ENCODE results near the gene SPACA7.

- TF ChIP-seq KAT2B (IDR thresholded peaks at IDR 0.05; ENCODE audit: low read depth, low read length): no peak
- TF ChIP-seq EZH2 (IDR thresholded peaks at IDR 0.05; ENCODE audit: borderline replicate concordance, low read depth, low read length): no peak
- TF ChIP-seq CTCF (IDR thresholded peaks at IDR 0.05 in 2 of 3, conservative IDR thresholded peaks at IDR 0.05 in 1 of 3; ENCODE audit: insufficient read depth in 2 of 3, low read depth in 1 of 3, low read length in 3 of 3): no peak
- TF ChIP-seq MLX (CRISPR knock-in tag; conservative IDR thresholded peaks at IDR 0.05): no peak
- TF ChIP-seq PREB (CRISPR knock-in tag; IDR thresholded peaks at IDR 0.05): no peak
- no peak for TF ChIP-seq ZBED1 (IDR thresholded peaks at IDR 0.05)
- TF ChIP-seq NFYB (IDR thresholded peaks at IDR 0.05; ENCODE audit: extremely low read depth, insufficient read length): no peak
- no peak for TF ChIP-seq ZNF24 (IDR thresholded peaks at IDR 0.05)
- TF ChIP-seq ZNF263 (CRISPR knock-in tag; IDR thresholded peaks at IDR 0.05; ENCODE audit: borderline replicate concordance): no peak
- no peak for TF ChIP-seq HDAC3 (IDR thresholded peaks at IDR 0.05; ENCODE audit: borderline replicate concordance, partially characterized antibody)
- TF ChIP-seq POLR2H (tag; IDR thresholded peaks at IDR 0.05; ENCODE audit: low read depth): no peak
Measured at GRCh38 chr13:112341446-112341845, 34.7 kb upstream of the SPACA7 start.

All from K562 (cell line).